Stimulated activated CD4-positive, alpha-beta T cell treated with anti-CD3 and anti-CD28 coated beads, Interleukin-4, amount 100 ng/mL, for 4 hours (primary cell): ENCODE measurements around the gene RARA.

ENCODE experiments used
- DNase-seq, 2 experiments: peaks; one replicate each; pipeline ENCODE4 v3.0.0-alpha.2; 2020

Gene RARA

DNA sequence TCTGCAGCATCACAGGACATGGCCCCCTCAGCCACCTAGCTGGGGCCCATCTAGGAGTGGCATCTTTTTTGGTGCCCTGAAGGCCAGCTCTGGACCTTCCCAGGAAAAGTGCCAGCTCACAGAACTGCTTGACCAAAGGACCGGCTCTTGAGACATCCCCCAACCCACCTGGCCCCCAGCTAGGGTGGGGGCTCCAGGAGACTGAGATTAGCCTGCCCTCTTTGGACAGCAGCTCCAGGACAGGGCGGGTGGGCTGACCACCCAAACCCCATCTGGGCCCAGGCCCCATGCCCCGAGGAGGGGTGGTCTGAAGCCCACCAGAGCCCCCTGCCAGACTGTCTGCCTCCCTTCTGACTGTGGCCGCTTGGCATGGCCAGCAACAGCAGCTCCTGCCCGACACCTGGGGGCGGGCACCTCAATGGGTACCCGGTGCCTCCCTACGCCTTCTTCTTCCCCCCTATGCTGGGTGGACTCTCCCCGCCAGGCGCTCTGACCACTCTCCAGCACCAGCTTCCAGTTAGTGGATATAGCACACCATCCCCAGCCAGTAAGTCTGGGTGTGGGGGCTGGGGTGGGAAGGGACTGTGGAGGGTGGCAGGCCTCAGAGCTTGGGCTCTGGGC is 22.0 kb downstream of the RARA start:
- no peak for DNase-seq

DNA sequence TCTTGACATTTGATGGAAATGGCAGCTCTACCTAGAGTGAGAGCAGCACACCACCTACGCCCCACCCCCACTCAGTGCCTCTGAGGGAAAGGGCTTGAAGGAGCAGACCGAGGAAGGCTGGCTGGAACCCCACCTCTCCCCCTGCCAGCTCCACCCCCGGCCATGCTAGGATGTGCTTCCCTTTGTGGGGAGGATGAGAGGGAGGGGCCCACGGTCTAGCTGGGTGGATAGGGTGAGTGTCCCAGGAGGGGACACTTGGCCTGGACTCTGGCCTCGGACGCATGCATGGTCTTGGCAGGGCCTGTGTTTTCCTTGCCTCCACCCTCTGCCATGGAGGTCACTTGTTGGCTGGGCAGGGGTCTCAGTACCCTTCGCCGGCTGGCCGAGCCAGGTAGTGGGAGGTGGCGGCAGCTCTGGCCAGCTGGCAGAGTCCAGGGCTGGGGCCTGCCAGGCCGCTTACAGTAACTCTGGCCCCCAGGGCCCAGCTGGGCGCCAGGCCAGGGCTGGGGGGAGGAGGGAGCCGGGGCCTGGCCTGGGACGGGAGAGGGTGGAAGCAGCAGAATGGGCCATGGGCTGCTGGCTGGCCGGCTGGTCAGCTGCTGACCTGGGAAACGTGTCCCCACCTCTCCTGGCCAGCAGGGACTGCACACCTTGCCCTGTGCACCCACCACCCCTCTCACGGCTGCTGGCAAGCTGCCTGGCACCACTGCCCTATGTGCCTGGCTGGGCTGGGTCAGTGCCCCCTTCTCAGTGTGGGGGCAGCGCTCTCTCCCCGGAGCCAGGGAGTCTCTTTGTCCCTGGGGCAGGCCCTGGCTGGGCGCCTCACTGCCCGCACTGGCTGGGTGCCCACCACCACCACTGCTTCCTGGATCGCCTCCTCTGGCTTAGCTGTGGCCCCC is 23.0 kb downstream of the RARA start:
- DNase-seq: no peak

DNA sequence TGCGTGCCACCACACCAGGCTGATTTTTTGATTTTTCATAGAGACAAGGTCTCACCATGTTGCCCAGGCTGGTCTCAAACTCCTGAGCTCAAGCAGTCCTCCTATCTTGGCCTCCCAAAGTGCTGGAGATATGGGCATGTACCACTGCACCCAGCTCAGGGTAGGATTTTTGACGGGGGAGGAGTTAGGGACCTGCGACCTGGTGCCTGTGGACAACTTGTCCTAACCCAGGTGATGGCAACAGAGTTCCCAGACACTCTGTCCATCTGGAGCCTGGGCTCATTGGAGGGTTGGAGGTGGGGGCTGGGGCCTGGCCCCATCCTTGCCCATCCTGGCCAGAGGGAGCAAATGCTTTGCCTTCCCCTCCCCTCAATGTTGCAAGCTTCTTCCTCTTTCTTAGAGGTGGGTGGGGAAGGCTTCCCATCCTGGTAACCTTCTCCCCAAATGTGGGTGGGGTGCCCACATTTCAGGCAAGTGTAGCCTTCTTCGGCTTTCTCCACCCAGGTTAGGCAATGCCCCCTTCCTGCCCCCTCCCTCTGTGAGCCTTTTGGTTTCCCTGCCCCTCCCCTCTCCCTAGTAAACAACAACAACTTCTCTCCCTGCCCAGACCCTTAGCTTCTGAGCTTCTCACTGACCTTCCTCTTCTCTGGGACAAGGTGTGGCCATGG is 24.9 kb downstream of the RARA start:
- DNase-seq: no peak

DNA sequence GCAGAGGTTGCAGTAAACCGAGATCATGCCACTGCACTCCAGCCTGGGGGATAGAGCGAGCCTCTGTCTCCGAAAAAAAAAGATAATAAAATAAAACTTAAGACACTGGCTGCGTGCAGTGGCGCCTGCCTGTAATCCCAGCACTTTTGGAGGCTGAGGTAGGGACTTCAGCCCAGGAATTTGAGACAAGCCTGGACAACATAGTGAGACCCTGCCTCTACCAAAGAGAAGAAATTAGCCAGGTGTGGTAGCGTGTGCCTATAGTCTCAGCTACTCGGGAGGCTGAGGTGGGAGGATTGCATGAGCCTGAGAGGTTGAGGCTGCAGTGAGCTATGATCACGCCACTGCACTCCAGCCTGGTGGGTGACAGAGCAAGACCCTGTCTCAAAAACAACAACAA is 26.6 kb downstream of the RARA start:
- no peak for DNase-seq

DNA sequence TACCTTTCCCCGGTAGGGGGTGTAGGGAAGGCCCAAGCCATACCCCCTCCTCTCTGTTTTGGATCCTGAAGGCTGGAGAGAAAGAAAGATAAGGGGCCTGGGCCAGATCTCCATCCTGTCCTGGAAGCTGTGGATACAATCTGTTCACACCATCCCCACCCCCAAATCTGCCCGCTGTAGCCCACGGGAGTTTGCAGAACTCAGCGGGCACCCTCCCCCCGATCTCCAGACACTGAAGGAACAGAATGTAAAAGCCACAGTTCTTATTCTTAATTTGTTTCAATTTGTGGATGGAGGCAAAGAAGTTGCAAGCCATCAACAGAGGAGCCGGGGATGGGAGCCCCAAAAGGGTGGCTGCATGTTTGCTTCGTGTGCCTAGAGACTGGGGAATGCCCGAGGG is 28.4 kb downstream of the RARA start:
- DNase-seq: no peak

DNA sequence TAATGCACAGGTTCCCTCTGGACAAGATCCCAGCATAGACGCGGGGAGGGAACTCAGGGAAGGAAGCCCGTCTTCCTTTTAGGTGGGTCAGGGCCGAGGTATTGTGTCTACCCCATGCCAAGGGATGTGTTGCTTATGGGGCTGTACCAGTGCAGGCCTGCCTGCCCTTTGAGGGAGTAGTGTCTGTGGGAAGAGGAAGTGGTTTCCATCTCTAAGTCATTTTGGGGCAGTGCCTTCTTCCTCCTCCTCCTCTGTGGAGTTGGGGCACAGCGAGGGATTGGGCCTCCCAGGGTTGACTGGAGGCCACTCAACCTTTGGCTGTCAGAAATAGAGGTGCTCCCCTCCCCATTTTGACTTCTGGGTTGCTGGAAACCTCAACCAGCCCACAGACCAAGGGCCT is 29.1 kb downstream of the RARA start:
- DNase-seq: no peak

DNA sequence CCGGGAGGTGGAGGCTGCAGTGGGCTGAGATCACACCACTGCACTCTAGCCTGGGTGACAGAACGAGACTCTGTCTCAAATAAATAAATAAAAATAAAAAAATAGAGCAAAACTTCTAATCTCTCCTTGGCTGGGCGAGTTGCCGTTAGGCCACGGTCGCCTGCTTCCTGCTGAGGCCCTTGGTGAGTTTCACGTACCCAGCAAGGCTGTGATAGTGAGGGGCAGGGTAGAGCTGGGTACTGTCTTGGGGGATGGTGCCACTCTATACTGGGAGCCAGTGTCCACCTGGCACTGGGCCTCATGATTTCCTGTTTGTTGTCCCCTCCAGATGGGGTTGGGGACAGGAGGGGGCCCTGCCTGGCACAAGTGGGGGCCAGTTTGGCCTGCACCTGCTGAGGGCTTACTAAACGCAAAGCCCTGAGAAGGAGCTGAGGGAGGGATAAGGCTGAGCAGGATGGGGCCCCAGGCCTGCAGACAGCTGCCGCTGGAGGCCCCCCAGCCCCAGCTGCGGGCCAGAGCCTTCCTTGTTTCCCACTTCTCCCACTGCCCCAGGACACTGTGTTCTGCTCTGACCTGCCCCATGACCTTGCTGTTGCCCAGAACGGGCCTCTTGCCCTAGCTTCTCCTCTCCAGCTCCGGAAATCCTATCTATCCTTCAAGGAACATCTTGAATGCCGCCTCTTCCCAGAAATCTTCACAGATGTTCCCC is 30.1 kb downstream of the RARA start:
- DNase-seq: no peak

DNA sequence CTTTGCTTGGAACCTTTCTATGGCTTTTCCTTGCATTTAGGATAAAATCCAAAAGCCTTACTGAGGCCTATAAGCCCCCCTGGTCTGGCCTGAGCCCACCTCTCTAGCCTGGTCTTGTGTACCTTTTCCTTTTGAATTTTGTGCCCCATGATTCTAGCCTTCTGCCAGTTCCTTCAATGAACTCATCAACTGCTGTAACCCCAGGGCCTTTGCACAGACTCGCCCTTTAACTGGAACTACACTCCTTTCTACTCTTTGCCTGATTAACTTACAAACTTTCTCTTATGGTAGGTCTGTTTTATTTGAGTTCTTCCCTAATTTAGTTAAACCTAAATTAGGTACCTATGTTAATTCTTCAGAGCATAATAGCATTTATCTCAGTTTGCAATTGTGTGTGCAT is 31.3 kb downstream of the RARA start:
- no peak for DNase-seq

DNA sequence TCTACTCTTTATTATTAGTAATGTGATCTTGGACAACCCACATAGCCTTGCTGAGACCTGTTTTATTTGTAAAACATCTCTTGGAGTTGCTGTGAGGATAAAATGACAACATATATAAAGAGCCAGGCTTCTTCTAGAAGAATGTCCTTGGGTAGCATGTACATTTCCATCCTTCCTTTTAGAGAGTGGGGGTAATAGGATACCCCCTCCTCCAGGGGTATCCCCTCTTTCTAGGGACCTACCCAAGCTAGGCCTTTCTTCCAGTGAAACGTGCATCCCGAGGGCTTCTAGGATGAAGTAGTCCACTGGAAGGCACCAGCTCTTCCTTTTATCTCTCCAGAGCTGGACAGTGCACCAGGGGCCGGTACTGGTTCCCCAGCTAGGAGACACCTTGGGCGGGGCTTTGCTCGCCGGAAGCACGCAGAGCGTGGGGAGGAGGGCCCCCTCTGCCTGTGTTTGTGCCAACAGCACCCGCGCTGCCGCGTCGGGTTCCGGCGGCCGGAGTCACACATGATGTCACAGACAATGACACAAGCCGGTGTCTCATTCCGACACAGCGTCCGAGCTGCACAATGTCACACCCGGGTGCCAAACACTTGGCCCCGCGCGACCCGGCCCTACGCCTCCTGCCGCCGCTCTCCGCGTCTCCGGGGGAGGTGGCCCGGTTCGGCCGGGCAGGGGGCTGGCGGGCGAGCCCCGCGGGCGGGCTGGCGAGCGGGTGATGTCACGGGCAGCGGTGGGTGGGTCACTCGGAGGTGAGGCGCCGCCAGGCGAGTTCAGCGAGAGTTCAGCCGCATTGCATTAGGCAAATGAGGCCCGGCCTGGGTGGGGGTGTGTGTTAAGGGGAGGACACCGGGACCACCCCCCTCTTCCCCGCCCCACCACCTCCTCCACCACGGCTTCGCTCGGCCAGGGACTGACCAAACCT is 32.2 kb downstream of the RARA start:
- peak; percentile 71 to 81 for DNase-seq

DNA sequence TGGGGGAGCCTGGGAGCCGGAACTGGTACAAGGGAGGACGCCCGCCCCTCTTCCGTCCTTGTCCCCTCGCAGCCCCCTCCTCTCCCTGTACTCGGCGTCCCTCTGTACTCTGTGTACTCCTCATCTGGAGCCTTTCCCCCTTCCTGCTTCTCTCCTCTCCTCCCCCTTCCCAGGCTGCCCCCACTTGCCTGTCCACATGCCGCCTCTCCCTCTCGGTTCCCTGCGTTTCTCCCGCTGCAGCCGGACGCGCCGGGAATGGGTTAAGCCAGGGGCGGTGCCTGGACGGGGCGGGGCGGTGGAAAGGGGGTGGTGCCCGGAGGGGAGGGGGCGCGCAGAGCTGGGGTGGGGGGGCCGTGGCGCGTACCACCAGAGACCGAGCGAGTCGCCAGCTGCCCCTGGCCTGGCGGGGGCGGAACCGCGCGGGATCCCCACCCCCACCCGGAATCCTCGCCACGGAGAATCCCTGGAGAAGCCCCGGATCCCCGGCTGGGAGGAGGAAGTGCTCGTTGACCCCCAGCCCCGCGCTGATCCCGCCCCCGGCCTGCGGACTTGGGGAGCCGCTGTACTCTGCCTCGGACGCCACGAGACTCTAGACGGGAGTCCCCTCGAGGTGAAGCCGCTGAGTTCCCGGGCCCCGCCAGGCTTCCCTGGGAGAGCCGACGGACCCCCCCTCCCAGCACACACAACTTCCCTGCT is 33.0 kb downstream of the RARA start:
- no peak for DNase-seq

DNA sequence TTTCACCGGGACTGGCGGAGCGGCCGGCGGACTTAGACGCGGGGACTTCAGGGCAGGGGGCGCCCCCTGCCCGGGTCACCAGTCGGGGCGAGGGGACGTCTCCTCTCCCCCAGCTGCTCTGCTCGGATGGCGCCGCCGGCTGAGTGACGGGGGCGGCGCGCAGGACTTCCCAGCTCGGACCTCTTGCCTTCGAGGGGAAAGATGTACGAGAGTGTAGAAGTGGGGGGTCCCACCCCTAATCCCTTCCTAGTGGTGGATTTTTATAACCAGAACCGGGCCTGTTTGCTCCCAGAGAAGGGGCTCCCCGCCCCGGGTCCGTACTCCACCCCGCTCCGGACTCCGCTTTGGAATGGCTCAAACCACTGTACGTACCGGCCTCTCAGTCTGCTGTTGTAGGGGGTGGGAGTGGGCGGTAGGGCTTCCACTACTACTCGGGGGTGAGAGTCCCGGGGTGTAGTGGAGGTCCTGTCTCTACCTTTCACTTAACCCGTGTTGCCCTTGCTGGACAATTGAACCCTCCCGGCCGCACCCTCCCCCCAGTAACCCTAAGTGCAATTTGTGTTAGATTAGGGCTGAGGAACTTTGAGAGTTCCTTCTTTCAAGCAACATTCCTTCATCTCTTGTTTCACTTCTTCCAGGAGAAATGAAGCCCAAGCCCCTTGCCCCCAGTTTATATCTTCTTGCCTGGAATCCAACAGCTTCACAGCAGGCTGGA is 33.7 kb downstream of the RARA start:
- no peak for DNase-seq

DNA sequence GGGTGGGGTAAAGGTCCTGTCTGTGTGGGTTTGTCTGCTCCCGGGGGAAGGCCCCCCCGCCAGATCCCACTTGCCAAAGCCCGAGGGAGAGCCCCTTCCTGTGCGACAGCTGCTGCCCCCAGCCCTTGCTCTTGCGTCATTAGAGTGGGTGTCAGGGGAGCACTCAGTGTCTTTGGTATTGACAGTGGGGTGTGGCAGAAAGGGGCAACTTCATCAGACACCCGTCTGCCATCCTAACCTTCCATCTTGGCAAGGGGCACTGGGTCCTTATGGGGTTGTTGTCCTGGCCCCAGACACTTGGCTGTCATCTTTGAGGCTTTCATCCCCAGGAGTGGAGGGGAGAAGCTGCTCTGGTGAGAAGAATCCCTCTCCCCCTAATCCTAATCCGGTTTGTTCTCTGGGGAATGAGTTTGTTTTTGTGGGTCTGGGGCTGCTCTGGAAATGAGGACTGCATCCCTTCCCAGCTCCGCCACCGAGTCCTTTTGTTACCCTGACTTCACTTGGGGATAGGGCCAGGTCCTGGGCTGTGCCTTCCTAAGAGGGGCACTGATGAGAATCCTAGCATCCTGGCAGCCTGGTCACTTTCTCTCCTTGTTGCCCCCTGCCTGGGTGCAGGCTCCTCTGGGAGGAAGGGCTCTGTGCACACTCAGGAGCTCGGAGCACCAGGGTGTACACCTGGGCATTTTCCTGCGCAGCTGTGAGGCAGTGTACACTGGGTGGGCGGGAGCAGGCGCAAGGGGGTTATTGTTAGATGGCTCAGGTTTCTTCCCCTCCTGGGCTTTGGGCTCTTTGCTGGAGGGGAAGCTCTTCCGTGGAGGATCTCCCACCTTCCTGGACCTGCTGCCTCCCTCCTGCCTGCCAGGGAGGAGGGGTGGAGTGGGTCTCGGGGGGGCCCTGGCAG is 34.5 kb downstream of the RARA start:
- DNase-seq: no peak

DNA sequence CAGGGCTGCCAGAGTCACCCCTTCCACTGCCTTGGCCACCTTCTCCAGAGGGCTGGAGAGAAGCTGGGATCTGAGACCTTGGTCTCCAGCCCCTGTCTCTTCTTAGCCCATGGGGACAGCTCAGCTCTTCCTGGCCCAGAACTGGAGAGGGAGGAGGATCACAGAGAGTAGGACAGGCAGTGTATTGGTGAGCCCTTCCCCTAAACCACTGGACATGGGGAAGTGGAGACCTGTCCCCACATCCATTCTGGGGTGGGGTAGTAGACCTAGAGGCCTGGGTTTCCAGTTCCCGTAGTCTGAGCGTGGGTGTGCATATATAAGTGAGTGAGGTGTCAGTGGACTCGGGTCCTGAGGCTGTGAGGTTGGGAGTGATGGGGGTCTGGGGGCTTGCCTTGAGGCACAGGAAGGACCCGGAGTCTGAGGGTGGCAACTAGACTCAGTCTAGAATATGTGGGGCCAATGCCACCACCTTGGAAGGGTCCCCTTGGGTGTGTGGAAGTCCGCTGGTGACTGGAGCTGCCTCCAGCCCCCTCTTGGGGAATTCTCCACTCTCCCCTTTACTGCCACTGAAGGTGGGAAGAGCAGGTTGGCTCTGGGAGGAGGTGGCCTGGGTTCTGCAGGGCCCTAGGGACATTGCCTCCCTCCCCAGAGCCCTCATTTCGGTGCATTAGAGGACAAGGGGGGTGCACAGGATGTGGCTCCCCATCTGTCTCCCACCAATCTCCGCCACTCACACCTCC is 35.6 kb downstream of the RARA start:
- no peak for DNase-seq

DNA sequence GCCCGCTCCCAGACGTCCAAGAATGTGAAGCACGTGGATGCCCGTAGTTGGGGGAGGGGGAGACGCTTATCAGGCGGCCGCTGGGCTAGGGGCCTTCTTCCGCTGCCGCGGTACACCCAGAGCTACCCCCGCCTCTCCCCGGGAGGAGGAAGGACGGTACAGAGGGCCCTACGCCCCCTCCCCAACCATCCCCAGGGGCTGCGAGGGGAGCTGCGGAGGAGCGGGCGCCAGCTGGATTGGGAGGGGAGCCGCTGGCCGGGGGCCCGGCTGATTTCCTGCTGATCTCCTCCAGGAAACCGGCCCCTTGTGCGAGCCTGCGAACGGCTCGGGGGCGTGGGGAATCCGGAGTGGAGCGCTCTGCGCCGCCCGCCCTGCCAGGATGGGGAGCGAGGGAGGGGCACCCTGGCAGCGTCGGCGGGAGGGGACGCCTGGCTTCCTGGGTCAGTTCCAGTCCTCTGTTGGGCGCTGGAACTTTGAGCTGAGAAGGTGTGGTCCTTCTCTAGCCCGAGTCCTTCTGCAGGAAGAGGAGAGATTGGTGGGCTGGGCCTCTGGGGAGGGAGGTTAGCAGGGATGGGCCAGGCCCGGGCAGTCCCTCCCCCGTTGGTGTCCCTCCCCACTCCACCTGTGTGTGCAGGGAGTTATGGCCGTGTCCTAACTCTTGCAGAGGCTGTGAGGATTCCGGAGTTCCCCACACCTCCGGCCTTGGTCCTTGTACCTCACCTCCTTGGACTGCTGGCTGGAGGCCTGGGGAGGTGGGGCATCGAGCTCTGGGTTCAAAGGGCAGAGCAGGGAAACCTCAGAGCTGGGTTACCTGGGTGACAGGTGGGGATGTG is 36.4 kb downstream of the RARA start:
- no peak for DNase-seq

DNA sequence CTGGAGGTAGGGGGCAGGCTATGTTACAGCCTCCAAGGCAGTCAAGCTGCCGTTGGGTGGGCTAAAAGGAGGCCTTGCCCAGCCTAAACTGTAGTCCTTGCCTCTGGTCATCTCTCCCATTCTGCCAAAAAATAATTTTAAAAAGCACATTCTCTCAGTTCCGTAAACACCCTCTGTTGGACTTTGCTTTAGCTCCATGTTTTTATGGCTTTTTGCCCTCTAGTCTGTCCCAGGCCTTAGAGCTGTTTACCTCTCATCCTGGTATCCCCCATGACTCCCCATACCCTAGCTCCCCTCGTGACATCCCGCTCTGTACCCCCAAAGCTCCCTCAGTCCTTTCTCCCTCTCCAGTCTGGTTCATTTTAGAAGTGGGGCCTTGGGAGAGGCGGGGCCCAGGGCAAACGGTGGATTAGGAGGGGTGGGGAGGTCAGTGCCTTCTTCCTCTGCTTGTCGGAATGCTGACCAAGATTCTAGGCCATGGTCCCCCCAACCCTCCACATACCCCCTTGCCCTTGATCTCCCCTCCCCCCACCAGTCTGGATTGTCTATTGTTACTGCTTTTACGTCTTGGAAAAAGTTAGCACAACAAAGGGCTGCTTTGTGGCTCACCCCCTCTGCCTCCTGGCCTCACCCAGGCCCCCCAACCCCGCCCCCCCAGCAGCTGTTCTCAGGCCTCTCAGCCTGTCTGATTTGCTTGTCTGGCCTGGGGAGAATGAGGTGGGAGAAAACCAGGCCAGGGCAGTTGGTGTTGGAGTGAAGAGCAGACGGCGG is 37.2 kb downstream of the RARA start:
- no peak for DNase-seq

DNA sequence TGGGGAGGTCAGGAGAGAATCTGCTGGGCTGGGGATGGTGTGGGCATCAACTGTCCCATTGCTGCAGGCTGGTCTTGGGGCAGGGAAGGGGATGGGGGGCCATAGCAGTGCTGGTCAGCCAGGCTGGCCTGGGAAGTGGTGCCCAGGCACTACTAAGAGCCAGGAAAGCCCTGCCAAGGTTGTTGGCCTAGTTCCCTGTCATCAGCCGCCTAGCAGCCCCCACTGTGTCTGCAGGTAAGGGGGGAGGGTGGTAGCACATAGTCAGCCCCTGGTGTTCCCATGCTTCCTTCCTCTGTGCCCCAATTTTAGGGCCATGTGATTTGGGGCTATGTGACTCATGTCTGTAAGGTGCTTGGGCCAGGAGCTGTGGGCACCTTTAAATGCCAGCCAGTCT is 37.8 kb downstream of the RARA start:
- no peak for DNase-seq
